ENCODE results near the gene TASL.

Gene TASL

GRCh38 chrX:30593440-30594200, 16.1 kb upstream of the TASL start:
- DNase-seq (ENCODE audit: low read depth): no peak
- H3K4me3 ChIP-seq (ENCODE audit: low read depth, low read length): no peak overlapping the region
- TF ChIP-seq CTCF (IDR thresholded peaks at IDR 0.05; ENCODE audit: low read depth, low read length, missing control alignments): no peak
- in situ Hi-C loops (cut with HindIII; ENCODE audit: low sequenced_read_pairs): no loop called here

DNA sequence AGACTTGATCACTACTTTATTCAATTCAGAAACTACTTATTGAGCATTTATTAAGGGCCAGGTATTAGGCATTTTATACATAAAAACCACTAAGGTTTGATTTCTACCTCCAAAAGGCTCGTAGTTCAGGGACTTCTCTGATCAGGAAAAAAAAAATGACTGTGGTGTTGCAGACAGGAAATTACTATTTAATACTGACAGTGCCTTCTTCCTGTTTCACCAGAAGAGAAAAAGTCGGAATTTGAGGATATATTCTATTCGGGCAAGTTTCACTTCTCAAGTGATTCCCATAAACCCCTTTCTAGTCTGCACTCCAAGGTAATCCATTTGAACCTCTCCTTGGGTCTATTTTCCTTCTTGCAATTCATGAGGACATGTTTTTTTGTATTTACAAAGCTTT, 15.3 kb upstream of the TASL start:
- TF ChIP-seq CTCF (IDR thresholded peaks at IDR 0.05; ENCODE audit: low read depth, low read length, missing control alignments): no peak
- DNase-seq (ENCODE audit: low read depth): no peak
- no peak overlapping the region for H3K4me3 ChIP-seq (ENCODE audit: low read depth, low read length)
- in situ Hi-C loops (cut with HindIII; ENCODE audit: low sequenced_read_pairs): no loop called here

- no peak for TF ChIP-seq CTCF (IDR thresholded peaks at IDR 0.05; ENCODE audit: low read depth, low read length, missing control alignments)
- in situ Hi-C loops (cut with HindIII; ENCODE audit: low sequenced_read_pairs): no loop called here
- H3K4me3 ChIP-seq (ENCODE audit: low read depth, low read length): no peak overlapping the region
- DNase-seq (ENCODE audit: low read depth): no peak
These were observed 12.8 kb upstream of the TASL start for GRCh38 chrX:30590368-30590767.

GRCh38 chrX:30589146-30589888, 11.8 kb upstream of the TASL start:
- no peak for DNase-seq (ENCODE audit: low read depth)

DNA sequence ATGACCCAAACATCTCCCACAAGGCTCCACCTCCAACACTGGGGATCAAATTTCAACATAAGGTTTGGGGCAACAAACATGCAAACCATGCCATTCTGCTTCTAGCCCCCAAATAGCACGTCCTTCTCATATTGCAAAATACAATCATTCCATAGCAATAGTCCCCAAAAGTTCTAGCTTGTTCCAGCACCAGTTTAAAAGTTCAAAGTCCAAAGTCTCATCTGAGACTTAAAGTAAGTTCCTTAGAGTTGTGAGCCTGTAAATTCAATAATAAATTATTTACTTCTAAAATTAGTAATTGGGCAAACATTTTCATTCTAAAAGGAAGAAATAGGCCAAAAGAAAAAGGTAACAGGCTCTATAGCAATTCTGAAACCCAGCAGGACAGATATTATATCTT, 8.9 kb upstream of the TASL start:
- TF ChIP-seq CTCF (IDR thresholded peaks at IDR 0.05; ENCODE audit: low read depth, low read length, missing control alignments): no peak
- DNase-seq (ENCODE audit: low read depth): no peak
- no peak overlapping the region for H3K4me3 ChIP-seq (ENCODE audit: low read depth, low read length)
- in situ Hi-C loops (cut with HindIII; ENCODE audit: low sequenced_read_pairs): no loop called here

More at GRCh38 chrX:30589146-30589888, 11.8 kb upstream of the TASL start:
- TF ChIP-seq CTCF (IDR thresholded peaks at IDR 0.05; ENCODE audit: low read depth, low read length, missing control alignments): no peak
- in situ Hi-C loops (cut with HindIII; ENCODE audit: low sequenced_read_pairs): no loop called here
- no peak overlapping the region for H3K4me3 ChIP-seq (ENCODE audit: low read depth, low read length)

GRCh38 chrX:30582664-30583063, 5.1 kb upstream of the TASL start:
- no peak overlapping the region for H3K4me3 ChIP-seq (ENCODE audit: low read depth, low read length)
- no peak for TF ChIP-seq CTCF (IDR thresholded peaks at IDR 0.05; ENCODE audit: low read depth, low read length, missing control alignments)
- DNase-seq (ENCODE audit: low read depth): no peak
- in situ Hi-C loops (cut with HindIII; ENCODE audit: low sequenced_read_pairs): no loop called here

All from astrocyte of the cerebellum (primary cell).